Esophagus squamous epithelium (tissue), 4 donors: ENCODE measurements around the gene MYOZ2.

ENCODE experiments used
- CTCF ChIP-seq, 6 experiments: fragments of 450-650 bp in 4 of 6; fragments of 200-600 bp in 2 of 6; sonication (generic) in 2 of 6; IDR thresholded peaks; one replicate each; pipeline ENCODE4 v1.5.1; 2016 to 2019; ENCODE audit warnings: antibody characterized with exemption in 6 of 6, mild to moderate bottlenecking in 4 of 6, moderate library complexity in 4 of 6
- POLR2A ChIP-seq, 4 donors: fragments of 450-650 bp; IDR thresholded peaks; one replicate each; pipeline ENCODE4 v1.6.1; 2017; ENCODE audit warnings: antibody characterized with exemption in 4 of 4, mild to moderate bottlenecking in 4 of 4, moderate library complexity in 3 of 4

GRCh38 chr4:119209586-119209985 lies 74.0 kb downstream of the MYOZ2 start:
- TF ChIP-seq CTCF (IDR thresholded peaks at IDR 0.05) (no peak), POLR2A (IDR thresholded peaks at IDR 0.05) (no peak)
